ENCODE measurements around the gene C11orf16.

Gene C11orf16

GRCh38 chr11:8878771-8879170 is 54.0 kb downstream of the C11orf16 start:
- DNase-seq: no peak

- DNase-seq: no peak
These were observed 58.9 kb downstream of the C11orf16 start for GRCh38 chr11:8873741-8874405.

GRCh38 chr11:8871962-8872361 is 60.8 kb downstream of the C11orf16 start:
- DNase-seq: no peak

- peak; percentile 43 for DNase-seq
These were observed 61.5 kb downstream of the C11orf16 start for GRCh38 chr11:8871171-8871775.

- peak; percentile 41 for DNase-seq
These were observed 62.2 kb downstream of the C11orf16 start for GRCh38 chr11:8870411-8871170.
